Measurements from ENCODE around the gene DOCK8.

The DOCK8 gene

DNA sequence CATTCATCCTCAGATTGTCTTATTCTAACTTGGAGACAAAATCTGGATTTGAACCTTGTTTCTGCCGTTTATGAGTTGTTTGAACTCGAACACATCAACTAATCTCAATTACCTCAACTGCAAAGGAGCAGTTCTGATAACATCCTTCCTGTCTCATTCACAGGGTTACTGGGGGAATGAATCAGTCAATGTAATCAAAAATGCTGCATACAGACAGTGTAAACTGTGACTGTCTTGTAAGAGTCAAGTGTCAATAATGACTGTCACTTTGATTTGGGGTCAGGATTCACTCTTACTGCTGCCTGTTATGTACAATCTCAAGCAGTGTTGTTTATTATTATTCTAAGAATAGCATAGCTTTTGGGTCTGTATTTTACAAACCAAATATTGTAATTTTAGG is 273.8 kb downstream of the DOCK8 start:
- peaks cover 10% of the 10 kb centered on the region for H3K36me3 Mint-ChIP-seq (ENCODE audit: low read depth)
- no peak overlapping the region for H3K27ac Mint-ChIP-seq
- TF ChIP-seq, protein P1, sequence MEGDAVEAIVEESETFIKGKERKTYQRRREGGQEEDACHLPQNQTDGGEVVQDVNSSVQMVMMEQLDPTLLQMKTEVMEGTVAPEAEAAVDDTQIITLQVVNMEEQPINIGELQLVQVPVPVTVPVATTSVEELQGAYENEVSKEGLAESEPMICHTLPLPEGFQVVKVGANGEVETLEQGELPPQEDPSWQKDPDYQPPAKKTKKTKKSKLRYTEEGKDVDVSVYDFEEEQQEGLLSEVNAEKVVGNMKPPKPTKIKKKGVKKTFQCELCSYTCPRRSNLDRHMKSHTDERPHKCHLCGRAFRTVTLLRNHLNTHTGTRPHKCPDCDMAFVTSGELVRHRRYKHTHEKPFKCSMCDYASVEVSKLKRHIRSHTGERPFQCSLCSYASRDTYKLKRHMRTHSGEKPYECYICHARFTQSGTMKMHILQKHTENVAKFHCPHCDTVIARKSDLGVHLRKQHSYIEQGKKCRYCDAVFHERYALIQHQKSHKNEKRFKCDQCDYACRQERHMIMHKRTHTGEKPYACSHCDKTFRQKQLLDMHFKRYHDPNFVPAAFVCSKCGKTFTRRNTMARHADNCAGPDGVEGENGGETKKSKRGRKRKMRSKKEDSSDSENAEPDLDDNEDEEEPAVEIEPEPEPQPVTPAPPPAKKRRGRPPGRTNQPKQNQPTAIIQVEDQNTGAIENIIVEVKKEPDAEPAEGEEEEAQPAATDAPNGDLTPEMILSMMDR (IDR thresholded peaks at IDR 0.05; ENCODE audit: unreplicated experiment in 3 of 3) = no peak
- peaks cover 8% of the 10 kb centered on the region for H3K9me3 Mint-ChIP-seq
- no peaks in the 10 kb centered on the region for H3K4me1 Mint-ChIP-seq
- no peak overlapping the region for H3K4me3 Mint-ChIP-seq
- no peaks in the 10 kb centered on the region for H3K27me3 Mint-ChIP-seq (ENCODE audit: low read depth)

DNA sequence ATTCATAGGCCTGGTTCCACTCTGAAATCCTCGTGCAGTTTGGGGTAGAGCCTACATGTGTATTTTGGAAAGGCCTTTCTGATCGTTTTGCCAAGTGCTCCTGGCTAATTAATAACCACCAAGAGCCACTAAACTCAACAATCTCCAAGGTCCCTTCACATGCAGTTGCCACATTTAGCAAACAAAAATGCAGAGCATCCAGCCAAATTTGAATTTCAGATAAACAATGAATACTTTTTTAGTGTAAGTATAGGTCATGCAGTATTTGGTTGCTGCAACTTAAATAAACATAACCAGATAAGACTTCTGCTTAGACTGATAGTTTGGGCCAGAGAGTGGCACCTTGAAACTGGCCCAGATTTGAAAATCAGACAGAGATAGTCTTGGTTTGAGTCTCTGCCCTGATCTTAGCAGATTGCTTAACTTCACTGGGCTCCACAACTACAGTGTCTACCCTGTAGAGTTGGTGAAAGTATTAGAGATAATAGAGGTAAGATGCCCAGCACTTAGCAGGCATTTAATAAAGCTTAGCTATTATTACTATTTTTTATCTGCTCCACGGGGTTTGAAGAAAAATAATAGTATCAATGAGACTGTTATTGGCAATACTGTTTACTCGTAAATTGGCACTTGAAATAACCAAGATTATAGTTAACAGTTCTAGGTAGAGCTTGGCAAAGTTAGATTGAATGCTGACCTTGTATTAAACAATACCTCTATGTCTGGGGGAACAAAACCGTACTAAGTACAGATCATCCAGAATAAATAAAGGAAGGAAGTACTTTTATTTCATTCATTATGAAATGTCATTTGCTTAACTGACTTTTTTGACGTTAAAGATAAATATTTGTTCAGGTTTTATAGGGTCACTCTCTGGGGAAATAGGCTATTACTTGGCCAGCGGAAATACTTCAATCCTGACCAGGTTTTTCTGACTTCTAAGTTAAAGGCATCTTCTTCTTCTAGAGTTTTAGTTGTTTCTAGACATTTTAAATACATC is 274.8 kb downstream of the DOCK8 start:
- TF ChIP-seq, protein P1 (IDR thresholded peaks at IDR 0.05; ENCODE audit: unreplicated experiment in 3 of 3) = no peak
- Mint-ChIP-seq H3K4me3 (no peak overlapping the region), H3K4me1 (no peaks in the 10 kb centered on the region), H3K27ac (peak overlapping the region in 2 of 3 experiments; percentile 10 to 55), H3K36me3 (ENCODE audit: low read depth) (peaks cover 3% of the 10 kb centered on the region), H3K9me3 (peaks cover 3% of the 10 kb centered on the region), H3K27me3 (ENCODE audit: low read depth) (no peaks in the 10 kb centered on the region)

DNA sequence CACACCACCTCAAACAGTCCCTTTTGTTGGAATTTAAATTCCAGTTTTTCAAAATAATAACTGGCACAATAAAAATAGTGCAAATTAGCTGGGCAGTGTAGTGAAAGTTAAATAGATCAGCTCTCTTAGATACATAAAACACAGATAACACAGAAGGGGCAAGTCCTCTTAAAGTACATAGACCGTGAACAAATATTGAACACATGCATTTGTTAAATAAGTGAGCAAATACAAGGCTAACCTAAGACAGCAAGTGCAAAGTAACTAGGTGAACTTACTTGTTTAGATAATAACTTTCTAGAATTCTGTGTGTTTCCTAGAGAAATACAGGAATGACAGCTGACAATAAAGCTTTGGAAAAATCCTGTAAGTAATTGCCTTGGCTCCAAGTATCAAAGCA is 280.1 kb downstream of the DOCK8 start:
- Mint-ChIP-seq H3K9me3 (peaks cover 3% of the 10 kb centered on the region), H3K4me3 (no peak overlapping the region), H3K4me1 (no peaks in the 10 kb centered on the region), H3K27ac (no peak overlapping the region), H3K27me3 (ENCODE audit: low read depth) (no peaks in the 10 kb centered on the region), H3K36me3 (ENCODE audit: low read depth) (no peaks in the 10 kb centered on the region)
- TF ChIP-seq, protein P1 (IDR thresholded peaks at IDR 0.05; ENCODE audit: unreplicated experiment in 3 of 3) = no peak

DNA sequence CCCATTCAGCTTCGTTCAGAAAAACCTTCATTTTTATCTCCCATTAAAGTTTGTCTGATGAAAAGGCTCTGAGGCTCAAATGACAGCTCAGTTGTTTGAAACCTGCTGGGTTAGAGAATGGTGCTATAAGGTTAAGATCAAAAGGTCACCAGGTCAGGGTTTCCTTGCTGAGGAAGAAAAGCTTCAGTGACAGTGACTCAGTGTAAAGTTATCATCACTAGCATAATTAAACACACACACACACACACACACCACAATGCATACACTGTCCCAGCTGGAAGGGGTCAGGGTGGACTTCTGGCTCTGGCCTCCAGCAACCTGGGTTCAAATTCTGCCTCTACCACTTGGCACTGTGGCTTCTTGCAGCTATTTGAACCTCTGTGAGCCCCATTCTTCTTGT is 281.1 kb downstream of the DOCK8 start:
- H3K36me3 Mint-ChIP-seq (ENCODE audit: low read depth) = no peaks in the 10 kb centered on the region
- H3K4me1 Mint-ChIP-seq = no peaks in the 10 kb centered on the region
- H3K27me3 Mint-ChIP-seq (ENCODE audit: low read depth) = no peaks in the 10 kb centered on the region
- TF ChIP-seq, protein P1 (IDR thresholded peaks at IDR 0.05; ENCODE audit: unreplicated experiment in 3 of 3) = no peak
- H3K27ac Mint-ChIP-seq = no peak overlapping the region
- peaks cover 3% of the 10 kb centered on the region for H3K9me3 Mint-ChIP-seq
- no peak overlapping the region for H3K4me3 Mint-ChIP-seq

DNA sequence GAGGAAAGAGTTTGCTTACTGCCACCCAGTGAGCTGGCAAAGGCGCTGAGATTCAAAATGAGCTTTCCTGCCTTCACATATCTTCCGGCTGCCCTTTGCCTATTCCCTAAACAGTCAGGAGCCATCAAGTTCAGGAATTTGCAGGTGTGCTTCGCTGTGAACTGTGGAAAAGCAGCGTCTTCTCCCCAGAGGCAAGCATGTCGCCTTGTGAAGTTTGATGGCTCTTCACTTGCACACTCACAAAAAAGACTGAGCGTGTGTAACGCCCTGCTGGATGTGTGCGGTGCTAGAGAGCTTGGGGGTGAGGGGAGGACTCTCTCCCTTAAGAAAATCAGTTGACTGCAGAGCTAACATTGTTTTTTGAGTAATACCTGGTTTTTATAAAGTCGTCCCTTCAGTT is 288.7 kb downstream of the DOCK8 start:
- peak overlapping the region; percentile 90 to 92 (median 91) for H3K4me3 Mint-ChIP-seq
- peaks cover 3% of the 10 kb centered on the region for H3K9me3 Mint-ChIP-seq
- peaks cover 19% of the 10 kb centered on the region for H3K4me1 Mint-ChIP-seq
- H3K27me3 Mint-ChIP-seq (ENCODE audit: low read depth) = peaks cover 38% of the 10 kb centered on the region
- H3K27ac Mint-ChIP-seq = peak overlapping the region; percentile 72 to 90 (median 86)
- TF ChIP-seq, protein P1 (IDR thresholded peaks at IDR 0.05; ENCODE audit: unreplicated experiment in 3 of 3) = no peak
- peaks cover 4% of the 10 kb centered on the region for H3K36me3 Mint-ChIP-seq (ENCODE audit: low read depth)
